Colonic mucosa (tissue), 4 donors: ENCODE measurements around the gene MYO16. TPM values are rescaled to one million over a fixed set of nuclear protein-coding genes. Genes with fewer than 3 reads are reported as not detected.

Source experiments
- DNase-seq: peaks from one replicate; pipeline ENCODE4 v3.0.0-alpha.2; 2020
- H3K27ac ChIP-seq: fragments of 200-600 bp; one replicate; pipeline ENCODE4 v1.8.0; 2021
- H3K27me3 ChIP-seq: fragments of 200-600 bp; one replicate; pipeline ENCODE4 v1.8.0; 2021
- H3K36me3 ChIP-seq: fragments of 200-600 bp; one replicate; pipeline ENCODE4 v1.8.0; 2021
- H3K4me1 ChIP-seq: fragments of 200-600 bp; one replicate; pipeline ENCODE4 v1.8.0; 2021; ENCODE audit warnings: mild to moderate bottlenecking
- H3K4me3 ChIP-seq: fragments of 200-600 bp; one replicate; pipeline ENCODE4 v1.8.0; 2021
- H3K9ac ChIP-seq, 2 donors: one replicate each; pipeline ENCODE4 v1.7.0; 2013; ENCODE audit warnings: control low read depth in 2 of 2, low read depth in 2 of 2, low read length in 2 of 2
- H3K9me3 ChIP-seq: fragments of 200-600 bp; one replicate; pipeline ENCODE4 v1.8.0; 2021
- CTCF ChIP-seq: fragments of 200-600 bp; IDR thresholded peaks from one replicate; pipeline ENCODE4 v1.8.0; 2022; ENCODE audit warnings: antibody characterized with exemption, mild to moderate bottlenecking
- intact Hi-C: fragments of 100-400 bp; cut with DNase I; formaldehyde crosslinking; loops from one replicate; pipeline ENCODE4 v1.14.1; 2022
- total RNA-seq, 2 donors: library from RNA; stranded (reverse); fragmentation: NEBNext Ultra II Directional in 1 of 2; extraction: Animal tissue kit (Norgen Biotek cat#: 25700) in 1 of 2; gene quantifications; one replicate each; pipeline ENCODE4 v1.2.1, GENCODE V29; 2021
- donor health status: healthy.
- donor health status: DM: no; HTN: no; CAD: no.
- donor health status: DM: no; HTN: no; CAD: no.

MYO16 gene
- total RNA-seq, 2 donors from 2014 or later: 0.05 TPM; not detected in 1

DNA sequence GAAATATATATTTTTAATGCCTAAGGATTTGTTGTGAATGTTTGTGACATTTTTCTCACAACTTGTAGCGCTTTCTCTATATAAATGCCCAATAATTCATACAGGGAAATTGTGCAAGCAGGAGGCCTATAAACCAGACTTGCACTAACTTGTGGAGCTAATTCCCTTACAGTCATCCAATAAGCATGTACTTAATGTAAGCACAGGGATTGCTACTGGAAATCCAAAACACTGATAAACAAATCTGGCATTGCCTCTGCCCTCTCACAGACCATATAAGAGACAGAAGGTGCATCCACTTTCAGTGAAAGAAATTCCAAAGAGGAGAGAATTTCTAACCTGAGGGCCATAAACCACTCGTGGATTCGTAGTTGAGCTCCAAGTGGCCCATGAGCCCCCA lies 518.8 kb downstream of the MYO16 start:
- Histone ChIP-seq H3K27me3 (no peaks in the 10 kb centered on the region), H3K27ac (no peak overlapping the region), H3K9me3 (no peaks in the 10 kb centered on the region), H3K4me3 (no peak overlapping the region), H3K9ac (no peak overlapping the region), H3K4me1 (no peaks in the 10 kb centered on the region), H3K36me3 (no peaks in the 10 kb centered on the region)
- no peak for TF ChIP-seq CTCF
- DNase-seq: no peak
- intact Hi-C loops: loop anchor here (5.0 kb wide), 1 partner anchor 644 kb away; no protein-coding TSS in a partner anchor

GRCh38 chr13:109150696-109151095 lies 521.3 kb downstream of the MYO16 start:
- Histone ChIP-seq H3K27ac (no peak overlapping the region), H3K4me1 (no peaks in the 10 kb centered on the region), H3K9ac (no peak overlapping the region), H3K9me3 (no peaks in the 10 kb centered on the region), H3K36me3 (no peaks in the 10 kb centered on the region), H3K4me3 (no peak overlapping the region), H3K27me3 (no peaks in the 10 kb centered on the region)
- intact Hi-C loops: no loop called here
- no peak for TF ChIP-seq CTCF
- no peak for DNase-seq

- TF ChIP-seq CTCF: no peak
- H3K36me3 ChIP-seq: no peaks in the 10 kb centered on the region
- no peak overlapping the region for H3K4me3 ChIP-seq
- H3K27me3 ChIP-seq: no peaks in the 10 kb centered on the region
- no peak overlapping the region for H3K27ac ChIP-seq
- H3K4me1 ChIP-seq: no peaks in the 10 kb centered on the region
- intact Hi-C loops: no loop called here
- DNase-seq: no peak
- no peaks in the 10 kb centered on the region for H3K9me3 ChIP-seq
- H3K9ac ChIP-seq: no peak overlapping the region
Measured at GRCh38 chr13:109151255-109151654, 521.8 kb downstream of the MYO16 start.

GRCh38 chr13:109151696-109152095 lies 522.3 kb downstream of the MYO16 start:
- H3K27ac ChIP-seq: no peak overlapping the region
- H3K27me3 ChIP-seq: no peaks in the 10 kb centered on the region
- DNase-seq: no peak
- no peak overlapping the region for H3K4me3 ChIP-seq
- no peaks in the 10 kb centered on the region for H3K9me3 ChIP-seq
- intact Hi-C loops: no loop called here
- no peak overlapping the region for H3K9ac ChIP-seq
- H3K4me1 ChIP-seq: no peaks in the 10 kb centered on the region
- no peaks in the 10 kb centered on the region for H3K36me3 ChIP-seq
- TF ChIP-seq CTCF: no peak

DNA sequence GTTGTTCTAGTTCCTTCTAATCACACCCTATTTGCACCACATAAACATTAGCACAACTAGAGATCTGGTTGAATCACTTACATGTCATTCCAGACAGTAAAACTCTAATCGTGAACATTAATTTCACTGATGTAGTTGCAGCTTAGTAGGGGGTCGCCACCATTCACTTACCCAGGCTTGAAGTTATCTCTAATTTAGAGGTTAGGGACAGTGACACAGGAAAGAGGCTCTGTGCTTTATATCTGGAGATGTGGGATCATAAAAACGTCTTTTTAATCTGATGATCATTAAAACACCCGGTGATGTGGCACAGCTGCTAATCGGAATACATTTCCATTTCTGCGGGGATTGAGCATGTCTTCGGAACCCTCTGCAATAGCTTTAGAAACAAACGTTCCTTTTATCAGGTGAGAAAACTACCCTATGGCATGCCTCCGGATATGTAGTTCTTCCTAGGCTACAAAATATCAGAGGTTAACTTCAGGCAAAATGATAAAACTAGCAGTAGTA lies 523.0 kb downstream of the MYO16 start:
- H3K9me3 ChIP-seq: no peaks in the 10 kb centered on the region
- no peak for TF ChIP-seq CTCF
- H3K9ac ChIP-seq: no peak overlapping the region
- no peaks in the 10 kb centered on the region for H3K36me3 ChIP-seq
- DNase-seq: no peak
- intact Hi-C loops: no loop called here
- H3K4me1 ChIP-seq: no peaks in the 10 kb centered on the region
- H3K27me3 ChIP-seq: no peaks in the 10 kb centered on the region
- no peak overlapping the region for H3K27ac ChIP-seq
- no peak overlapping the region for H3K4me3 ChIP-seq

- Histone ChIP-seq H3K9ac (no peak overlapping the region), H3K27ac (no peak overlapping the region), H3K36me3 (no peaks in the 10 kb centered on the region), H3K4me1 (no peaks in the 10 kb centered on the region), H3K27me3 (no peaks in the 10 kb centered on the region), H3K4me3 (no peak overlapping the region), H3K9me3 (no peaks in the 10 kb centered on the region)
- intact Hi-C loops: no loop called here
- no peak for TF ChIP-seq CTCF
- no peak for DNase-seq
Measured at GRCh38 chr13:109152941-109153340, 523.5 kb downstream of the MYO16 start.
